ENCODE results near the gene CSMD2.

Gene CSMD2

DNA sequence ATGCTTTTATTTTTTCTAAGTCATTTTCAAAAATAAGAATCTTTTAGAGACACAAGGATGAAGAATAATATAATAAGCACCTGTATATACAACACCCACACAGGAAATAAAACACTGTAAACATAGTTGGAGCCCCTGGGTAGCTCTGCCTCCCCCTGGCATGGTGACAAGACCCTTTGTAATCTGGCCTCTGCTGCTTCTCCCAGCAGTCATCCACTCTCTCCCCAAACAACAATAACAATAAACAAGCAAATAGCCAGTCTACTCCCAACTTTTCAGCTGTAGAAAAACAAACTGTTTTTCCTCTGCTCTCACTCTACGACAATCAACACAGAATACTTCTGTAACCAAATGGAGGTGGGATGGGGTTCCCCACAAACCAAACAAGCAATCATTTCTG, 110.1 kb downstream of the CSMD2 start:
- no peak for DNase-seq (ENCODE audit: extremely low read depth, low read depth)
- TF ChIP-seq, protein P1, sequence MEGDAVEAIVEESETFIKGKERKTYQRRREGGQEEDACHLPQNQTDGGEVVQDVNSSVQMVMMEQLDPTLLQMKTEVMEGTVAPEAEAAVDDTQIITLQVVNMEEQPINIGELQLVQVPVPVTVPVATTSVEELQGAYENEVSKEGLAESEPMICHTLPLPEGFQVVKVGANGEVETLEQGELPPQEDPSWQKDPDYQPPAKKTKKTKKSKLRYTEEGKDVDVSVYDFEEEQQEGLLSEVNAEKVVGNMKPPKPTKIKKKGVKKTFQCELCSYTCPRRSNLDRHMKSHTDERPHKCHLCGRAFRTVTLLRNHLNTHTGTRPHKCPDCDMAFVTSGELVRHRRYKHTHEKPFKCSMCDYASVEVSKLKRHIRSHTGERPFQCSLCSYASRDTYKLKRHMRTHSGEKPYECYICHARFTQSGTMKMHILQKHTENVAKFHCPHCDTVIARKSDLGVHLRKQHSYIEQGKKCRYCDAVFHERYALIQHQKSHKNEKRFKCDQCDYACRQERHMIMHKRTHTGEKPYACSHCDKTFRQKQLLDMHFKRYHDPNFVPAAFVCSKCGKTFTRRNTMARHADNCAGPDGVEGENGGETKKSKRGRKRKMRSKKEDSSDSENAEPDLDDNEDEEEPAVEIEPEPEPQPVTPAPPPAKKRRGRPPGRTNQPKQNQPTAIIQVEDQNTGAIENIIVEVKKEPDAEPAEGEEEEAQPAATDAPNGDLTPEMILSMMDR (IDR thresholded peaks at IDR 0.05; ENCODE audit: low read depth, low read length): no peak

DNA sequence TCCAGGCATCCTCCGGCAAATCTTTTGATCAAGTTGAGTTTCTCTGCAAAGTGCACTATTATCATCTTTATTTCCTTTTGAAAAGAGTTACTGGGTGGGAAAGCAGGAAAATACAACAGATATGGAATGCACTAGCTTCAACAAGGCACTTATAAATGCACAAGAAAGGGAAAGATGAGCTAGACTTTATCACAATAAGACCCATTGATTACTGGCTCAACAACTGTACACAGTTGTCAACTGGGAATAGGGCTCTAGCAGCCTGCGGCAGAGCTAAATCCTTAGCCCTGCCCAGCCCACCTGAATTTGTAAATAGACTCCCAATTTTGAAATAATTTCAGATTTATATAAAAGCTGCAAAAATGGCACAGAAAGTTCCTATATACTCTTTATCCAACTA, 111.4 kb downstream of the CSMD2 start:
- TF ChIP-seq, protein P1 (IDR thresholded peaks at IDR 0.05; ENCODE audit: low read depth, low read length): no peak
- no peak for DNase-seq (ENCODE audit: extremely low read depth, low read depth)

DNA sequence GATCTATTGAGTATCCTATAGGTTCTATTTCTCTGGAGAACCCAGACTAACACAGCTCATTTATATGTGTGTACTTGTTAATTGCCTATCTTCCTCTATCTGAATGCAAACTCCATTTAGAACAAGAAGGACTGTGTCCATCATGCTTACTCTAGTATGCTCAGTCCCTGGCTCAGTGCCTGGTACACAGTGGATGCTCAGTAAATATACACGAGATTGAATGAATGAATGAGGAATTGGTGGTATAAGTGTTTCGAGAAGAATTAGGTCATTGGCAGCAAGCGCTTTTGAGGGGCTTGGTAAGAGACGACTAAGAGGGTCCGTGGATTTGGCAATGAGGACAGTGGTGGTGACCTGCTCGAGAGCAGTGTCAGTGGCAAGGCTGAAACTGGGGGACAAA, 112.5 kb downstream of the CSMD2 start:
- TF ChIP-seq, protein P1 (IDR thresholded peaks at IDR 0.05; ENCODE audit: low read depth, low read length): no peak
- no peak for DNase-seq (ENCODE audit: extremely low read depth, low read depth)

DNA sequence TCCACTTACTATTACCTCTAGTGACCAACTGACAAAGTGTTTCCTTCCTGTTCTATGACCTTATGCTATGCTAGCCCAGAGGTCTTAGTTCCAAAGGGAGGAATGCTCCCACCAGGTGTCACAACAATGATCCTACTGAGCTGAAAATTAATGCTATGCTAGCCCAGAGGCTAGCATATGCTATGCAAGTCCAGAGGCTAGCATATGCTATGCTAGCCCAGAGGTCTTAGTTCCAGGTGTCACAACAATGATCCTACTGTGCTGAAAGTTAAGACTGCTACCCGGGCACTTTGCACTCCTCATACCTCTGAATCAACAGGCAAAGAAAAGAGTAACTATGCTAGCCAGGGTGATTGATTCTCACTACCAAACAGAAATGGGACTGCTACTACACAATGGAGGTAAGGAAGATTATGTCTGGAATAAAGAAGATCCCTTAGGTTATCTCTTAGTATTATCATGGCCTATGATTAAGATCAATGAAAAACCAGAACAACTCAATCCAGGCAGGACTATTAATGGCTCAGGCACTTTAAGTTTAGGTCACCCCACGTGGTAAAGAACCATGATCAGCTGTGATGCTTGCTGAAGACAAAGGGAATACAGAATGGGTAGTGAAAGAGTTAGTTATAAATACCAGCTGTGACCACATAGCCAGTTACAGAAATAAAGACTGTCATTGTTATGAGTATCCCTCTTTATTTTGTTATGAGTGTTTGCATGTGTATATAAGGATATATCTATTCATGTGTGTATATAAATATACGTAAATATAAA, 114.1 kb downstream of the CSMD2 start:
- TF ChIP-seq, protein P1 (IDR thresholded peaks at IDR 0.05; ENCODE audit: low read depth, low read length): no peak
- no peak for DNase-seq (ENCODE audit: extremely low read depth, low read depth)

DNA sequence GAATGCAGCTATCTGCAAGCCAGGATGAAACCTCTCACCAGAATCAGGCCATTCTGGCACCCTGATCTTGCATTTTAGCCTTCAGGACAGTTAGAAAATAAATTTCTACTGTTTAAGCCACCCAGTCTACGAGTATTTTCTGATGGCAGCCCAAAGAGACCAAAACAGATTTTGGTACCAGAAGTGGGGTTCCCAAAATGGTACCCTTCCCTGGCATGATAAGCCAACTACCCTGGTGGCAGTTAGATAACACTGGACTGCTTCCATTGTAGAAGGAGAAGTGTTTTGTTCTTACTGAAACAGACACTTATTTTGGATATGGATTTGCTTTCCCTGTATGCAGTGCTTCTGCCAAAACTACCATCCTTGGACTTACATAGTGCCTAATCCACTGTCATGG, 115.0 kb downstream of the CSMD2 start:
- TF ChIP-seq, protein P1 (IDR thresholded peaks at IDR 0.05; ENCODE audit: low read depth, low read length): no peak

DNA sequence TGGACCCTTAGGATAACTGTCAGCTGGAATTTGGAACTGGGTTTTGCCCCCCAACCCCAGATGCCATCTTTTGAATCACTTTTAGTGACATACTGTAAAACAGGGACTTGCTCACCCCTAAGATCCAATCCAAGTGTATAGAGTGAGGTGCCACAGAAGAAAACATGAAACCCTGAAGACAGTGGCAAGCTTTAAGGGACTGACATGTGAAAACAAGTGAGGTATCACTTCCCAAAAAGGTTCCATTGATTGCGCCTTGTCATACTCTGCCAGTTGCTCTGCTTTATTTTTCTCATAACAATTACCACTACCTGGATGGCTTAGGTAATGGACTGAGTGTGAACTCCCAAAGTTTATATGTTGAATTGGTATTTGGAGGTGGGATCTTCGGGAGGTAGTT, 115.6 kb downstream of the CSMD2 start:
- TF ChIP-seq, protein P1 (IDR thresholded peaks at IDR 0.05; ENCODE audit: low read depth, low read length): no peak
- DNase-seq (ENCODE audit: extremely low read depth, low read depth): no peak

More for the DNA sequence above, 115.0 kb downstream of the CSMD2 start:
- no peak for DNase-seq (ENCODE audit: extremely low read depth, low read depth)

DNA sequence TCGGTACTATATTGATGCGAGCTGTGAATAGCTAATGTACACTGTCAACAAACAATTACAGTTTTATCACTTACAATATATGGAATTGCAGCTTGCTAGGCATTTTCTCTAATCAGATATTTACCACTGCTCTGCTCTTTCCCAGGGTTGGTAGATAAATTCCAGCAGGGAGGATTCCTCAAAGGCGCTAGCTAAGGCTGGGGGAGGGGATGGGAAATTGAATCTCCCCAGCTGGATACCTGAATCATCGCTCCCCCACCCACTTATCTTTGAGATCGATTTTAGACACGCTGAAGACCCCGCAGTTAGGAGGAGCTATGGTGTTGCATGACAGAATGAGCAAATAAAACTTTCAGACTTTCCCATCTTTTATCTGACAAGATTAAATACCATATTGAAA, 127.2 kb downstream of the CSMD2 start:
- TF ChIP-seq, protein P1 (IDR thresholded peaks at IDR 0.05; ENCODE audit: low read depth, low read length): no peak
- DNase-seq (ENCODE audit: extremely low read depth, low read depth): no peak

Data from AG09319 (cell line).